Heart right ventricle (tissue), 16 donors: ENCODE results near the gene KSR1. TPM values are rescaled to one million over a fixed set of nuclear protein-coding genes. Genes with fewer than 3 reads are reported as not detected.
"Not testable (repeated sequence)": the region's sequence is repeated elsewhere in the genome, so short reads cannot be mapped to it uniquely, and the experiment has no call there.

Experiments
- ATAC-seq, 8 donors: fragments of 200-7000 bp; cut with Tn5 transposase; one replicate each; pipeline ENCODE4 v1.9.1; 2020; ENCODE audit warnings: mild to moderate bottlenecking in 8 of 8, moderate library complexity in 8 of 8, moderate number of reproducible peaks in 1 of 8
- DNase-seq, 2 donors: peaks; one replicate each; pipeline ENCODE4 v3.0.0-alpha.2; 2020
- H3K27ac ChIP-seq, 10 donors: fragments of 200-600 bp; sonication (generic) in 2 of 10; one replicate each; pipeline versions ENCODE4 v1.5.0 to v1.8.0; 2020 to 2022; ENCODE audit warnings: mild to moderate bottlenecking in 3 of 10
- H3K27me3 ChIP-seq, 7 donors: fragments of 200-600 bp; one replicate each; pipeline ENCODE4 v1.8.0; 2021 to 2022; ENCODE audit warnings: mild to moderate bottlenecking in 2 of 7
- H3K36me3 ChIP-seq, 9 donors: fragments of 200-600 bp; sonication (generic) in 1 of 9; one replicate each; pipeline versions ENCODE4 v1.5.0 to v1.8.0; 2020 to 2022; ENCODE audit warnings: mild to moderate bottlenecking in 2 of 9
- H3K4me1 ChIP-seq, 9 donors: fragments of 200-600 bp; sonication (generic) in 1 of 9; one replicate each; pipeline versions ENCODE4 v1.5.0 to v1.8.0; 2020 to 2022; ENCODE audit warnings: mild to moderate bottlenecking in 4 of 9
- H3K4me3 ChIP-seq, 10 donors: fragments of 200-600 bp; sonication (generic) in 2 of 10; one replicate each; pipeline versions ENCODE4 v1.5.0 to v1.8.0; 2020 to 2022; ENCODE audit warnings: mild to moderate bottlenecking in 7 of 10, moderate library complexity in 2 of 10
- H3K9me3 ChIP-seq, 11 donors: fragments of 200-600 bp in 10 of 11; sonication (generic) in 2 of 11; one replicate each; pipeline versions ENCODE4 v1.5.0 to v1.8.0; 2013 to 2022; ENCODE audit warnings: mild to moderate bottlenecking in 2 of 11, control low read depth in 1 of 11, moderate library complexity in 1 of 11
- CTCF ChIP-seq, 9 donors: fragments of 200-600 bp; sonication (generic) in 2 of 9; IDR thresholded peaks; one replicate each; pipeline versions ENCODE4 v1.5.0 to v1.8.0; 2021 to 2022; ENCODE audit warnings: antibody characterized with exemption in 9 of 9, mild to moderate bottlenecking in 5 of 9, moderate library complexity in 1 of 9
- WGBS, 2 donors: extraction: QIAGEN DNeasy Blood & Tissue Kit; methylation state at CpG; one replicate each; pipeline ENCODE4 v1.1.7; 2013; ENCODE audit warnings: inconsistent platforms in 1 of 2; 5-methylcytosine and 5-hydroxymethylcytosine counted together
- intact Hi-C, 10 donors: fragments of 100-400 bp; cut with DNase I; formaldehyde crosslinking; loops; one replicate each; pipeline versions ENCODE4 v1.11.1 to v1.14.2; 2022
- polyA plus RNA-seq, 2 donors: library from polyadenylated mRNA; stranded (reverse); fragments of 200-250 nt; gene quantifications; one replicate each; pipeline ENCODE4 v1.2.3, GENCODE V29; 2013
- total RNA-seq, 10 donors: library from RNA; stranded (reverse); fragmentation: NEBNext Ultra II Directional in 3 of 10; extraction: Animal tissue kit (Norgen Biotek cat#: 25700) in 3 of 10; gene quantifications; one replicate each; pipeline versions ENCODE4 v1.2.1 to v1.2.4, GENCODE V29; 2021 to 2023
- donor health status: Arrhythmogenic right ventricular cardiomyopathy.
- donor health status: ischemic (EF 13 %, LVEDD 7.1; RV severe dilation, severe dysfunction).
- donor health status: healthy with polysubstance abuse.
- donor health status: DM: no; HTN: yes; CAD: no.
- donor health status: DM: no; HTN: no; CAD: no.
- donor health status: ischemic (EF 25% LVEDD 6.9; RV normal size, moderate dysfunction).
- donor health status: ischemic (EF 25% LVEDD 5.7; RV mildly dilated, moderate dysfunction).
- donor health status: healthy.
- donor health status: DM: yes; HTN: yes; CAD: no.
- donor health status: Ischemic cardiomyopathy.
- donor health status: ischemic (EF 35%, LVEDD 5.7; RV mildly dilated, moderate dysfunction).
- donor health status: nonischemic (EF 11% LVEDD 7.7; RV severe dilation, severe dysfunction).
- donor health status: DM: yes; HTN: yes; CAD: no.
- donor health status: PGD.
- donor health status: ischemic (EF 29% LVEDD 5.4; RV normal size, mild dysfunction).
- donor health status: nonischemic (EF 23%, LVEDD 6.1; RV moderate dilation, normal function).

KSR1 gene
- total and polyA plus RNA-seq, 12 donors: 5.6 to 19.6 (median 8.6) TPM

GRCh38 chr17:27628376-27628775 is 172.1 kb downstream of the KSR1 start:
- no peak for ATAC-seq
- DNase-seq: no peak
- no peak overlapping the region for H3K27ac ChIP-seq
- no peak for TF ChIP-seq CTCF (IDR thresholded peaks at IDR 0.05)
- intact Hi-C loops: no loop called here
- no peak overlapping the region for H3K4me3 ChIP-seq
- no peaks in the 10 kb centered on the region for H3K27me3 ChIP-seq
- no peaks in the 10 kb centered on the region for H3K9me3 ChIP-seq
- peaks cover 5 to 45% (median 17%) of the 10 kb centered on the region in 9 donors for H3K4me1 ChIP-seq
- whole genome bisulfite sequencing, 2 donors: 92 to 96% methylated on average over 5 of the region's 5 CpGs
- peaks cover 0 to 39% (median 0%) of the 10 kb centered on the region in 9 donors for H3K36me3 ChIP-seq

GRCh38 chr17:27629260-27629659 is 173.0 kb downstream of the KSR1 start:
- ATAC-seq, DNase-seq, H3K27me3 ChIP-seq, H3K4me3 ChIP-seq, H3K9me3 ChIP-seq, intact Hi-C loops, H3K27ac ChIP-seq: not testable (repeated sequence)
- Histone ChIP-seq H3K36me3 (peaks cover 0 to 35% (median 0%) of the 10 kb centered on the region in 9 donors), H3K4me1 (peaks cover 5 to 45% (median 26%) of the 10 kb centered on the region in 9 donors)
- WGBS, 2 donors: 90 to 93% methylated on average over 3 of the region's 3 CpGs

GRCh38 chr17:27630607-27631410 is 174.6 kb downstream of the KSR1 start, which contains the start of gene LGALS9:
Gene LGALS9 (plus strand): TSS chr17:27631188. CDS start chr17:27631266, 78 bp downstream.
- DNase-seq: peak; percentile 35 to 48
- TF ChIP-seq CTCF (IDR thresholded peaks at IDR 0.05): no peak
- Histone ChIP-seq H3K27me3 (no peaks in the 10 kb centered on the region), H3K4me3 (peak within 1 kb of the TSS in 9 of 10 donors; percentile 33 to 66 (median 56)), H3K9me3 (no peaks in the 10 kb centered on the region), H3K27ac (peak within 1 kb of the TSS; percentile 47 to 92 (median 81)), H3K36me3 (peaks cover 0 to 19% (median 0%) of the 10 kb centered on the region in 9 donors), H3K4me1 (peaks cover 7 to 56% (median 29%) of the 10 kb centered on the region in 9 donors)
- WGBS, 2 donors: 49 to 50% methylated on average over 10 of the region's 10 CpGs
- ATAC-seq: peak; percentile 24 to 61 (median 40)
- intact Hi-C loops: no loop called here

- TF ChIP-seq CTCF (IDR thresholded peaks at IDR 0.05): no peak
- intact Hi-C loops: no loop called here
- H3K27ac ChIP-seq: peak overlapping the region; percentile 47 to 92 (median 81)
- H3K36me3 ChIP-seq: peaks cover 0 to 13% (median 0%) of the 10 kb centered on the region in 9 donors
- H3K4me1 ChIP-seq: peaks cover 7 to 61% (median 31%) of the 10 kb centered on the region in 9 donors
- H3K9me3 ChIP-seq: no peaks in the 10 kb centered on the region
- H3K4me3 ChIP-seq: peak overlapping the region in 9 of 10 donors; percentile 33 to 66 (median 56)
- ATAC-seq (peak in 5 of 8 donors; percentile 8 to 26 (median 24)), DNase-seq (no peak)
- 58 to 65% methylated on average over 6 of the region's 6 CpGs for WGBS, 2 donors
- no peaks in the 10 kb centered on the region for H3K27me3 ChIP-seq
Observed at GRCh38 chr17:27631411-27631760, 175.1 kb downstream of the KSR1 start.
